Mesothelial cell of epicardium (in vitro differentiated cells): ENCODE results near the gene SYT9. TPM values are rescaled to one million over a fixed set of nuclear protein-coding genes. Genes with fewer than 3 reads are reported as not detected.

ENCODE experiments used
- DNase-seq, 2 experiments: peaks; one replicate each; pipeline ENCODE4 v3.0.0; 2021; ENCODE audit warnings: low spot score in 2 of 2; ENCODE audit not compliant: unreplicated experiment in 2 of 2
- H3K27ac Mint-ChIP-seq: 2 replicates; pipeline ENCODE4 v1.8.0; 2021; ENCODE audit warnings: mixed read lengths
- H3K27me3 Mint-ChIP-seq: 2 replicates; pipeline ENCODE4 v1.8.0; 2021; ENCODE audit warnings: low read depth, mixed read lengths
- H3K36me3 Mint-ChIP-seq: 2 replicates; pipeline ENCODE4 v1.8.0; 2021; ENCODE audit warnings: mixed read lengths
- H3K4me1 Mint-ChIP-seq: 2 replicates; pipeline ENCODE4 v1.8.0; 2021; ENCODE audit warnings: mixed read lengths
- H3K4me3 Mint-ChIP-seq: 2 replicates; pipeline ENCODE4 v1.8.0; 2021; ENCODE audit warnings: mild to moderate bottlenecking, moderate library complexity, mixed read lengths
- H3K9me3 Mint-ChIP-seq: 2 replicates; pipeline ENCODE4 v1.8.0; 2021; ENCODE audit warnings: mixed read lengths
- CTCF ChIP-seq: fragments of 200-600 bp; sonication (generic); IDR thresholded peaks from one replicate; pipeline ENCODE4 v1.5.0; 2021; ENCODE audit warnings: antibody characterized with exemption; ENCODE audit not compliant: unreplicated experiment
- total RNA-seq: library from RNA; stranded (reverse); gene quantifications from 3 replicates; pipeline ENCODE4 v1.2.1, GENCODE V29; 2021

The SYT9 gene
- total RNA-seq, 1 donor from 2014 or later = 3.7 TPM

- no peak for TF ChIP-seq CTCF
- H3K27ac Mint-ChIP-seq = no peak overlapping the region
- no peak for DNase-seq
- H3K4me1 Mint-ChIP-seq = peaks cover 8% of the 10 kb centered on the region
- peaks cover 59% of the 10 kb centered on the region for H3K27me3 Mint-ChIP-seq
- H3K9me3 Mint-ChIP-seq = peaks cover 14% of the 10 kb centered on the region
- no peaks in the 10 kb centered on the region for H3K36me3 Mint-ChIP-seq
- H3K4me3 Mint-ChIP-seq = peak overlapping the region; percentile 84
Measured at GRCh38 chr11:7251487-7251835, 243 bp upstream of the SYT9 start.

GRCh38 chr11:7252683-7253213 is 1.0 kb downstream of the SYT9 start:
- Mint-ChIP-seq H3K36me3 (no peaks in the 10 kb centered on the region), H3K4me1 (peaks cover 8% of the 10 kb centered on the region), H3K4me3 (peak overlapping the region; percentile 84), H3K27me3 (peaks cover 59% of the 10 kb centered on the region), H3K9me3 (peaks cover 13% of the 10 kb centered on the region), H3K27ac (no peak overlapping the region)
- TF ChIP-seq CTCF = no peak
- DNase-seq = peak in 1 of 2 experiments; percentile 43

GRCh38 chr11:7253800-7254199 is 2.1 kb downstream of the SYT9 start:
- TF ChIP-seq CTCF = no peak
- H3K27ac Mint-ChIP-seq = no peak overlapping the region
- H3K9me3 Mint-ChIP-seq = peaks cover 4% of the 10 kb centered on the region
- H3K4me1 Mint-ChIP-seq = peaks cover 8% of the 10 kb centered on the region
- DNase-seq = no peak
- no peak overlapping the region for H3K4me3 Mint-ChIP-seq
- no peaks in the 10 kb centered on the region for H3K36me3 Mint-ChIP-seq
- H3K27me3 Mint-ChIP-seq = peaks cover 52% of the 10 kb centered on the region

- Mint-ChIP-seq H3K4me1 (peaks cover 8% of the 10 kb centered on the region), H3K4me3 (no peak overlapping the region), H3K27ac (no peak overlapping the region), H3K36me3 (no peaks in the 10 kb centered on the region), H3K27me3 (peaks cover 47% of the 10 kb centered on the region), H3K9me3 (no peaks in the 10 kb centered on the region)
- no peak for TF ChIP-seq CTCF
- no peak for DNase-seq
Measured at GRCh38 chr11:7254731-7255291, 3.1 kb downstream of the SYT9 start.

GRCh38 chr11:7256943-7257342 is 5.2 kb downstream of the SYT9 start:
- Mint-ChIP-seq H3K4me3 (no peak overlapping the region), H3K27ac (no peak overlapping the region), H3K27me3 (peaks cover 32% of the 10 kb centered on the region), H3K4me1 (peaks cover 8% of the 10 kb centered on the region), H3K9me3 (no peaks in the 10 kb centered on the region), H3K36me3 (no peaks in the 10 kb centered on the region)
- TF ChIP-seq CTCF = no peak
- DNase-seq = no peak
